Cardiac fibroblast (primary cell): Measurements from ENCODE around the gene ANKDD1A.

Source experiments
- DNase-seq, 2 donors: peaks; one replicate each; pipeline versions ENCODE4 v3.0.0 to v3.0.0-alpha.2; 2010; ENCODE audit warnings: low read depth in 2 of 2
- H3K4me3 ChIP-seq, 2 donors: replicated peaks in 1 of 2; 1 replicate in 1 of 2; 2 replicates in 1 of 2; pipeline ENCODE4 v1.5.1; 2011; ENCODE audit warnings: low read depth in 2 of 2, low read length in 2 of 2, mild to moderate bottlenecking in 2 of 2, moderate library complexity in 1 of 2
- TF ChIP-seq, protein P1 (sequence below): IDR thresholded peaks from one replicate; pipeline ENCODE4 v1.5.1; 2011; ENCODE audit warnings: low read depth, mild to moderate bottlenecking, low read length, inconsistent platforms

The ANKDD1A gene

DNA sequence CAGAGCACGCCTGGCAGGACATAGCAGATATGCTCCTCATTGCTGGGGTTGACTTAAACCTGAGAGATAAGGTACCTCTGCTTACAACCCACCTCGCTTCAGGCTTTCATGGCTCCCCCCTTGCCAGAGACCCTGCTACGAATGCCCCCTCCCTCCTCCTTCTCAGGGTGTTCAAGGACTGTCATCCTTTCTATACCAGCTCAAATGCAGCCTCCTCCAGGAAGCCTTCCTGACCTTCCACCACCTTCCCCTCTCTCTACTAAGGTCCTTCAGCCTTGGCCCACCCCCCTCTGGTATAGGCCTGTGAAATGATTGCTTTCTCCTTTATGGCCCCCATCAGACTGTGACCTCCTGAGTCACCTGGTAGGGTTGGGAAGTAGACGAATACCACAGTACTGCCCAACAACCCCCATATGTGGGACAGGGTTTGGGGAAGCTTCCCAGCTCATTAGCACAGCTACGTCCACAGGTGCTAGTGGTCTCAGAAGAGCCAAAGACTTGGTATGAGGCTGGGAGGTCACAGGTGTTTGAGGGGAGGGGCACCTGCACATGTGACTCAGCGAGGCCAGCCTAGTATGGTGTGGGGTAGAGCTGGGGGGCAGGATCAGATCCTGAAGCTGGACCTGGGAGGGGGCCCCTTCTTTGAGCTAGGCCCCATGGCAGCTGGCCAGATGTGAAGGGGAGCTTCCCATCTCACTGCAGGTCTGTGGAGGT, 32.0 kb downstream of the ANKDD1A start:
- TF ChIP-seq, protein P1, sequence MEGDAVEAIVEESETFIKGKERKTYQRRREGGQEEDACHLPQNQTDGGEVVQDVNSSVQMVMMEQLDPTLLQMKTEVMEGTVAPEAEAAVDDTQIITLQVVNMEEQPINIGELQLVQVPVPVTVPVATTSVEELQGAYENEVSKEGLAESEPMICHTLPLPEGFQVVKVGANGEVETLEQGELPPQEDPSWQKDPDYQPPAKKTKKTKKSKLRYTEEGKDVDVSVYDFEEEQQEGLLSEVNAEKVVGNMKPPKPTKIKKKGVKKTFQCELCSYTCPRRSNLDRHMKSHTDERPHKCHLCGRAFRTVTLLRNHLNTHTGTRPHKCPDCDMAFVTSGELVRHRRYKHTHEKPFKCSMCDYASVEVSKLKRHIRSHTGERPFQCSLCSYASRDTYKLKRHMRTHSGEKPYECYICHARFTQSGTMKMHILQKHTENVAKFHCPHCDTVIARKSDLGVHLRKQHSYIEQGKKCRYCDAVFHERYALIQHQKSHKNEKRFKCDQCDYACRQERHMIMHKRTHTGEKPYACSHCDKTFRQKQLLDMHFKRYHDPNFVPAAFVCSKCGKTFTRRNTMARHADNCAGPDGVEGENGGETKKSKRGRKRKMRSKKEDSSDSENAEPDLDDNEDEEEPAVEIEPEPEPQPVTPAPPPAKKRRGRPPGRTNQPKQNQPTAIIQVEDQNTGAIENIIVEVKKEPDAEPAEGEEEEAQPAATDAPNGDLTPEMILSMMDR: no peak
- no peak for DNase-seq
- H3K4me3 ChIP-seq: no peak overlapping the region

GRCh38 chr15:64944961-64945360, 33.3 kb downstream of the ANKDD1A start:
- TF ChIP-seq, protein P1: no peak
- no peak for DNase-seq
- H3K4me3 ChIP-seq: no peak overlapping the region

GRCh38 chr15:64947211-64947610, 35.5 kb downstream of the ANKDD1A start:
- H3K4me3 ChIP-seq: no peak overlapping the region
- DNase-seq: no peak
- TF ChIP-seq, protein P1: no peak

DNA sequence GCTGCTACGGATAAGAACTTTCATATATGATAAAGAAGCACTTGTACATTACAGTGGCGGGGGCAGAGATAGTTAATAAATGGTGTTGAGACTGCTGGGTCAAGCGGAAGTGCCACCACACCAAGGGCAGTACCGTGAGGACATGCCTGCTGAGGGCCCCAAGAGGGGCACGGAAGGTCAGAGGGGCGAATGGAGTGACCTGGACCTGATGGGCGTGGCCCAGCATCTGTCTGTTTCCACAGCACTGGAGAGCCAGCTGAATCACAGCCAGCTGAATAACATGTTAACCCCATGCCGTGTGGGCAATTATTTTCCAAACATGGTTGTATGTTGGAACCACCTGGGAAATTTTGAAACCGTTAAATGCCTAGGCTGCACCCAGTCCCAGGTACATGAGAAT, 37.2 kb downstream of the ANKDD1A start:
- TF ChIP-seq, protein P1: no peak
- H3K4me3 ChIP-seq: no peak overlapping the region
- DNase-seq: no peak

- TF ChIP-seq, protein P1: no peak
These were observed 37.9 kb downstream of the ANKDD1A start for GRCh38 chr15:64949383-64950186.

GRCh38 chr15:64950888-64951287, 39.2 kb downstream of the ANKDD1A start:
- TF ChIP-seq, protein P1: no peak
- H3K4me3 ChIP-seq: no peak overlapping the region
- DNase-seq: no peak

More at GRCh38 chr15:64949383-64950186, 37.9 kb downstream of the ANKDD1A start:
- no peak for DNase-seq
- H3K4me3 ChIP-seq: no peak overlapping the region
